ENCODE results near the gene ZNF622. TPM values are rescaled to one million over a fixed set of nuclear protein-coding genes. Genes with fewer than 3 reads are reported as not detected.

ZNF622 gene
- total and polyA plus RNA-seq, 10 of the 15 experiments (the other 5 are each of a cell fraction or from before 2014, with no cell fraction given), result 9.0 to 60.3 (median 31.0) TPM

- Histone ChIP-seq H3K27me3 (replicated peaks in 1 of 2; ENCODE audit: control insufficient read depth in 2 of 2, insufficient read depth in 2 of 2, low read length in 1 of 2) (no peaks in the 10 kb centered on the region), H3K36me3 (ENCODE audit: control insufficient read depth in 2 of 2, insufficient read depth in 2 of 2, low read length in 1 of 2) (no peaks in the 10 kb centered on the region), H3K79me2 (ENCODE audit: control insufficient read depth, insufficient read depth, low read length) (no peaks in the 10 kb centered on the region), H3K27ac (ENCODE audit: control insufficient read depth, insufficient read depth) (no peak overlapping the region), H4K20me1 (ENCODE audit: control insufficient read depth, insufficient read depth) (no peaks in the 10 kb centered on the region), H3K4me1 (ENCODE audit: control insufficient read depth, insufficient read depth, low read length) (no peaks in the 10 kb centered on the region), H3K4me2 (ENCODE audit: control insufficient read depth, insufficient read depth) (no peak overlapping the region), H2AFZ (ENCODE audit: control insufficient read depth, low read depth, low read length) (no peak overlapping the region), H3K9me3 (replicated peaks; ENCODE audit: control insufficient read depth, insufficient read depth, low read length) (no peaks in the 10 kb centered on the region), H3K4me3 (no peak overlapping the region), H3K9ac (ENCODE audit: control insufficient read depth, insufficient read depth, low read length) (no peak overlapping the region)
- DNase-seq (ENCODE audit: low read depth, low spot score) (no peak), ATAC-seq (no peak), FAIRE-seq (no peak)
- SMC1A ChIA-PET (ENCODE audit: uncharacterized antibody, unreplicated experiment), result no interaction called here
- intact Hi-C loops (cut with micrococcal nuclease; ENCODE audit: unreplicated experiment), result no loop called here
- 74% methylated on average over 3 of the region's 3 CpGs for WGBS (ENCODE audit: insufficient coverage, insufficient replicate concordance, low lambda C conversion rate, missing lambda C conversion rate)
- BruUV-seq (replicated peaks), result no TSS peak
- CTCF ChIA-PET, result interaction anchor here (2.4 kb wide), 1 partner anchor 74 kb away, joined by 6 read pairs; no protein-coding TSS in a partner anchor
- POLR2A ChIA-PET, result no interaction called here
- TF ChIP-seq STAT1 (conservative IDR thresholded peaks at IDR 0.05) (no peak), IRF5 (IDR thresholded peaks at IDR 0.05; ENCODE audit: borderline replicate concordance) (no peak), CBX5 (IDR thresholded peaks at IDR 0.05; ENCODE audit: low read depth) (no peak), LARP7 (IDR thresholded peaks at IDR 0.05) (no peak), NR2C1 (IDR thresholded peaks at IDR 0.05) (no peak), ZBED1 (IDR thresholded peaks at IDR 0.05; ENCODE audit: borderline replicate concordance) (no peak), NR2F1 (conservative IDR thresholded peaks at IDR 0.05) (no peak), SMAD1 (IDR thresholded peaks at IDR 0.05; ENCODE audit: low read depth, partially characterized antibody) (no peak), ETV6 (conservative IDR thresholded peaks at IDR 0.05 in 1 of 2, IDR thresholded peaks at IDR 0.05 in 1 of 2; ENCODE audit: borderline replicate concordance in 1 of 2, low read depth in 1 of 2) (no peak), ATF7 (IDR thresholded peaks at IDR 0.05; ENCODE audit: low read depth) (no peak), POLR2A (IDR thresholded peaks at IDR 0.05; ENCODE audit: low read depth, low read length) (no peak), EP300 (IDR thresholded peaks at IDR 0.05; ENCODE audit: borderline replicate concordance in 1 of 2, control insufficient read depth in 1 of 2, low read depth in 2 of 2, low read length in 2 of 2) (no peak), YY1 (IDR thresholded peaks at IDR 0.05; ENCODE audit: low read depth, low read length) (no peak), CEBPZ (IDR thresholded peaks at IDR 0.05; ENCODE audit: low read depth, low read length) (no peak), ZNF384 (IDR thresholded peaks at IDR 0.05; ENCODE audit: borderline replicate concordance, low read depth, low read length) (no peak), BACH1 (IDR thresholded peaks at IDR 0.05; ENCODE audit: borderline replicate concordance) (no peak), CREB1 (IDR thresholded peaks at IDR 0.05; ENCODE audit: low read depth) (no peak), NFYB (IDR thresholded peaks at IDR 0.05; ENCODE audit: insufficient read depth, low read depth, low read length) (no peak), HSF1 (IDR thresholded peaks at IDR 0.05; ENCODE audit: low read depth, low read length) (no peak), SUPT20H (IDR thresholded peaks at IDR 0.05; ENCODE audit: borderline replicate concordance, control insufficient read depth, low read depth, low read length) (no peak)
- RAD21 ChIA-PET (ENCODE audit: unreplicated experiment), result no interaction called here
- in situ Hi-C loops (cut with MboI), result no loop called here
Observed at GRCh38 chr5:16477541-16477940, 11.9 kb upstream of the ZNF622 start.

Measured in GM12878 (cell line).